Endodermal cell (in vitro differentiated cells): ENCODE data around the gene DENND1A. TPM values are rescaled to one million over a fixed set of nuclear protein-coding genes. Genes with fewer than 3 reads are reported as not detected.

ENCODE experiments used
- DNase-seq: peaks from one replicate; pipeline ENCODE4 v3.0.0-alpha.2; 2017
- H3K27ac ChIP-seq: 2 replicates; pipeline ENCODE4 v1.5.1; 2013; ENCODE audit warnings: mild to moderate bottlenecking, low read depth, low read length, moderate library complexity
- H3K27me3 ChIP-seq: 2 replicates; pipeline ENCODE4 v1.6.1; 2013; ENCODE audit warnings: mild to moderate bottlenecking, low read length, moderate library complexity; ENCODE audit not compliant: insufficient read depth, control insufficient read depth, poor library complexity, severe bottlenecking
- H3K36me3 ChIP-seq: 2 replicates; pipeline ENCODE4 v1.7.0; 2013; ENCODE audit warnings: mild to moderate bottlenecking, low read length, moderate library complexity; ENCODE audit not compliant: control insufficient read depth, insufficient read depth
- H3K4me1 ChIP-seq: one replicate; pipeline ENCODE4 v1.7.0; 2013; ENCODE audit warnings: low read length; ENCODE audit not compliant: control insufficient read depth, insufficient read depth
- H3K4me3 ChIP-seq: 2 replicates; pipeline ENCODE4 v1.5.1; 2013; ENCODE audit warnings: mild to moderate bottlenecking, low read length, moderate library complexity
- H3K9ac ChIP-seq: 2 replicates; pipeline ENCODE4 v1.6.1; 2013; ENCODE audit warnings: mild to moderate bottlenecking, low read length, moderate library complexity; ENCODE audit not compliant: poor library complexity, severe bottlenecking; ENCODE audit errors: extremely low read depth
- H3K9me3 ChIP-seq: 2 replicates; pipeline ENCODE4 v1.6.1; 2013; ENCODE audit warnings: mild to moderate bottlenecking, low read length, moderate library complexity; ENCODE audit not compliant: control insufficient read depth
- H3K27ac Mint-ChIP-seq: 2 replicates; pipeline ENCODE4 v1.8.0; 2020; ENCODE audit warnings: mixed read lengths
- H3K27me3 Mint-ChIP-seq: 2 replicates; pipeline ENCODE4 v1.8.0; 2021; ENCODE audit warnings: mild to moderate bottlenecking, mixed read lengths; ENCODE audit not compliant: insufficient read depth
- H3K36me3 Mint-ChIP-seq: 2 replicates; pipeline ENCODE4 v1.8.0; 2020; ENCODE audit warnings: low read depth, mixed read lengths
- H3K4me1 Mint-ChIP-seq: 2 replicates; pipeline ENCODE4 v1.8.0; 2020; ENCODE audit warnings: mixed read lengths
- H3K4me3 Mint-ChIP-seq: 2 replicates; pipeline ENCODE4 v1.8.0; 2020; ENCODE audit warnings: mild to moderate bottlenecking, moderate library complexity, mixed read lengths
- H3K9me3 Mint-ChIP-seq: 2 replicates; pipeline ENCODE4 v1.8.0; 2020; ENCODE audit warnings: mild to moderate bottlenecking, mixed read lengths
- CTCF ChIP-seq: fragments of 200-600 bp; sonication (generic); conservative IDR thresholded peaks from 2 replicates; pipeline ENCODE4 v1.5.0; 2021; ENCODE audit warnings: antibody characterized with exemption, mild to moderate bottlenecking
- WGBS, 2 experiments: methylation state at CpG; one replicate each; pipeline versions ENCODE4 v1.1.5 to v1.1.7; 2013; ENCODE audit warnings: missing lambda C conversion rate in 2 of 2, mixed read lengths in 1 of 2; ENCODE audit not compliant: insufficient coverage in 1 of 2, insufficient read length in 1 of 2; 5-methylcytosine and 5-hydroxymethylcytosine counted together
- total RNA-seq, 2 donors: library from RNA; stranded (reverse); fragmentation: NEBNext Ultra II Directional in 1 of 2; extraction: Animal tissue kit (Norgen Biotek cat#: 25700) in 1 of 2; gene quantifications; 2 replicates in 1 of 2; 3 replicates in 1 of 2; pipeline ENCODE4 v1.2.1, GENCODE V29; 2021

Gene DENND1A
- total RNA-seq, 2 donors from 2014 or later, result 29.5 to 38.4 TPM

DNA sequence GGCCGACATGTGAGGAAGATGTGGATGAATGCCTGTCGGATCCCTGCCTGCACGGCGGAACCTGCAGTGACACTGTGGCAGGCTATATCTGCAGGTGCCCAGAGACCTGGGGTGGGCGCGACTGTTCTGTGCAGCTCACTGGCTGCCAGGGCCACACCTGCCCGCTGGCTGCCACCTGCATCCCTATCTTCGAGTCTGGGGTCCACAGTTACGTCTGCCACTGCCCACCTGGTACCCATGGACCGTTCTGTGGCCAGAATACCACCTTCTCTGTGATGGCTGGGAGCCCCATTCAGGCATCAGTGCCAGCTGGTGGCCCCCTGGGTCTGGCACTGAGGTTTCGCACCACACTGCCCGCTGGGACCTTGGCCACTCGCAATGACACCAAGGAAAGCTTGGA is 559.8 kb downstream of the DENND1A start:
- H3K4me3 Mint-ChIP-seq, result no peak overlapping the region
- no peak overlapping the region for H3K27ac Mint-ChIP-seq
- no peak for TF ChIP-seq CTCF
- no peaks in the 10 kb centered on the region for H3K9me3 Mint-ChIP-seq
- Histone ChIP-seq H3K9me3 (no peaks in the 10 kb centered on the region), H3K9ac (no peak overlapping the region), H3K36me3 (no peaks in the 10 kb centered on the region), H3K27me3 (peaks cover 36% of the 10 kb centered on the region), H3K4me3 (no peak overlapping the region), H3K27ac (no peak overlapping the region), H3K4me1 (peaks cover 7% of the 10 kb centered on the region)
- no peak for DNase-seq
- H3K27me3 Mint-ChIP-seq, result peaks cover 75% of the 10 kb centered on the region
- H3K36me3 Mint-ChIP-seq, result no peaks in the 10 kb centered on the region
- peaks cover 9% of the 10 kb centered on the region for H3K4me1 Mint-ChIP-seq
- 92 to 95% methylated on average over 11 to 13 of the region's 13 CpGs for WGBS, 2 experiments

- no peak overlapping the region for H3K4me3 Mint-ChIP-seq
Observed at GRCh38 chr9:123369296-123369695, 560.6 kb downstream of the DENND1A start.

GRCh38 chr9:123368536-123369153 is 561.3 kb downstream of the DENND1A start:
- Mint-ChIP-seq H3K27ac (no peak overlapping the region), H3K4me3 (no peak overlapping the region), H3K4me1 (peaks cover 4% of the 10 kb centered on the region), H3K36me3 (no peaks in the 10 kb centered on the region), H3K27me3 (peaks cover 68% of the 10 kb centered on the region), H3K9me3 (no peaks in the 10 kb centered on the region)
- DNase-seq, result no peak
- no peak overlapping the region for H3K4me3 ChIP-seq
- no peak overlapping the region for H3K27ac ChIP-seq
- H3K36me3 ChIP-seq, result no peaks in the 10 kb centered on the region
- no peaks in the 10 kb centered on the region for H3K9me3 ChIP-seq
- H3K9ac ChIP-seq, result no peak overlapping the region
- H3K4me1 ChIP-seq, result no peaks in the 10 kb centered on the region
- WGBS, 2 experiments, result 86% methylated on average over 1 to 6 of the region's 6 CpGs
- peaks cover 23% of the 10 kb centered on the region for H3K27me3 ChIP-seq
- no peak for TF ChIP-seq CTCF

More at GRCh38 chr9:123369296-123369695, 560.6 kb downstream of the DENND1A start:
- Histone ChIP-seq H3K9me3 (no peaks in the 10 kb centered on the region), H3K27ac (no peak overlapping the region), H3K36me3 (no peaks in the 10 kb centered on the region), H3K27me3 (peaks cover 30% of the 10 kb centered on the region), H3K4me1 (peaks cover 4% of the 10 kb centered on the region), H3K4me3 (no peak overlapping the region), H3K9ac (no peak overlapping the region)
- peaks cover 9% of the 10 kb centered on the region for H3K4me1 Mint-ChIP-seq
- H3K27ac Mint-ChIP-seq, result no peak overlapping the region
- WGBS, 2 experiments, result 80 to 97% methylated on average over 3 of the region's 3 CpGs
- H3K27me3 Mint-ChIP-seq, result peaks cover 68% of the 10 kb centered on the region
- no peaks in the 10 kb centered on the region for H3K36me3 Mint-ChIP-seq
- no peaks in the 10 kb centered on the region for H3K9me3 Mint-ChIP-seq
- DNase-seq, result no peak
- no peak for TF ChIP-seq CTCF
